Activated CD8-positive, alpha-beta memory T cell treated with anti-CD3 and anti-CD28 coated beads, Interleukin-2, amount 10 ng/mL, durations not matched to agents 7 days and 5 days (primary cell): ENCODE data around the gene LRRC38. TPM values are rescaled to one million over a fixed set of nuclear protein-coding genes. Genes with fewer than 3 reads are reported as not detected.
"Not testable (repeated sequence)": the region's sequence is repeated elsewhere in the genome, so short reads cannot be mapped to it uniquely, and the experiment has no call there.

ENCODE experiments used
- ATAC-seq: fragments of 150-1000 bp; cut with Tn5 transposase; one replicate; pipeline ENCODE4 v1.10.0; 2021; ENCODE audit warnings: moderate library complexity
- CTCF ChIA-PET: fragments of 350-600 bp; sonication (Branson Sonifier 250); formaldehyde crosslinking; loops from one replicate; lab custom pipeline; 2021; ENCODE audit warnings: antibody characterized with exemption; lab: Charles Lee
- DNase-seq: peaks from one replicate; pipeline ENCODE4 v3.0.0-alpha.2; 2020
- H3K27ac Mint-ChIP-seq: one replicate; pipeline ENCODE4 v1.8.0; 2021; ENCODE audit warnings: mild to moderate bottlenecking, mixed read lengths
- H3K27me3 Mint-ChIP-seq: one replicate; pipeline ENCODE4 v1.8.0; 2021; ENCODE audit warnings: mixed read lengths
- H3K36me3 Mint-ChIP-seq: one replicate; pipeline ENCODE4 v1.8.0; 2021; ENCODE audit warnings: mild to moderate bottlenecking, mixed read lengths
- H3K4me1 Mint-ChIP-seq: one replicate; pipeline ENCODE4 v1.8.0; 2021; ENCODE audit warnings: mixed read lengths
- H3K4me3 Mint-ChIP-seq: one replicate; pipeline ENCODE4 v1.8.0; 2021; ENCODE audit warnings: mild to moderate bottlenecking, moderate library complexity, mixed read lengths
- H3K9me3 Mint-ChIP-seq: one replicate; pipeline ENCODE4 v1.8.0; 2022; ENCODE audit warnings: low read depth, mixed read lengths
- total RNA-seq, 2 experiments: library from RNA; stranded (reverse); gene quantifications; one replicate each; pipeline ENCODE4 v1.2.3, GENCODE V29; 2021

The LRRC38 gene
- total RNA-seq = not detected

- Mint-ChIP-seq H3K4me3 (no peak within 1 kb of the TSS), H3K27ac (no peak within 1 kb of the TSS), H3K9me3 (peaks cover under 1% of the 10 kb centered on the region), H3K4me1 (no peaks in the 10 kb centered on the region), H3K36me3 (no peaks in the 10 kb centered on the region), H3K27me3 (peaks cover 32% of the 10 kb centered on the region)
- no peak for DNase-seq
- no peak for ATAC-seq
- CTCF ChIA-PET = no interaction called here
Measured at GRCh38 chr1:13513895-13514546, at the start of gene LRRC38. Gene LRRC38, minus strand, starts transcription at chr1:13514003. Its CDS starts 410 bp downstream, at chr1:13513593.

GRCh38 chr1:13562981-13563380 is 49.2 kb upstream of the LRRC38 start:
- H3K4me1 Mint-ChIP-seq, H3K9me3 Mint-ChIP-seq, H3K4me3 Mint-ChIP-seq, H3K27ac Mint-ChIP-seq, CTCF ChIA-PET, ATAC-seq, H3K27me3 Mint-ChIP-seq, H3K36me3 Mint-ChIP-seq, DNase-seq: not testable (repeated sequence)

GRCh38 chr1:13560541-13560940 is 46.7 kb upstream of the LRRC38 start:
- Mint-ChIP-seq H3K27me3 (peaks cover 3% of the 10 kb centered on the region), H3K27ac (no peak overlapping the region), H3K4me1 (no peaks in the 10 kb centered on the region), H3K4me3 (no peak overlapping the region), H3K36me3 (no peaks in the 10 kb centered on the region), H3K9me3 (no peaks in the 10 kb centered on the region)
- no peak for DNase-seq
- no peak for ATAC-seq
- CTCF ChIA-PET = interaction anchor here (0.7 kb wide), 1 partner anchor 12 kb away, joined by 3 read pairs; no protein-coding TSS in a partner anchor

- no peak for ATAC-seq
- no peak overlapping the region for H3K27ac Mint-ChIP-seq
Measured at GRCh38 chr1:13556224-13556764, 42.5 kb upstream of the LRRC38 start.

GRCh38 chr1:13554798-13555197 is 41.0 kb upstream of the LRRC38 start:
- Mint-ChIP-seq H3K27ac (no peak overlapping the region), H3K4me1 (no peaks in the 10 kb centered on the region), H3K9me3 (no peaks in the 10 kb centered on the region), H3K4me3 (no peak overlapping the region), H3K36me3 (no peaks in the 10 kb centered on the region), H3K27me3 (peaks cover 6% of the 10 kb centered on the region)
- DNase-seq (no peak), ATAC-seq (no peak)
- CTCF ChIA-PET = no interaction called here

More at GRCh38 chr1:13556224-13556764, 42.5 kb upstream of the LRRC38 start:
- Mint-ChIP-seq H3K4me1 (no peaks in the 10 kb centered on the region), H3K9me3 (no peaks in the 10 kb centered on the region), H3K27me3 (peaks cover 3% of the 10 kb centered on the region), H3K4me3 (no peak overlapping the region), H3K36me3 (no peaks in the 10 kb centered on the region)
- no peak for DNase-seq
- CTCF ChIA-PET = interaction anchor here (1.1 kb wide), 1 partner anchor 24 kb away, joined by 3 read pairs; no protein-coding TSS in a partner anchor

- Mint-ChIP-seq H3K27me3 (peaks cover 3% of the 10 kb centered on the region), H3K36me3 (no peaks in the 10 kb centered on the region), H3K9me3 (no peaks in the 10 kb centered on the region), H3K4me3 (no peak overlapping the region), H3K4me1 (no peaks in the 10 kb centered on the region), H3K27ac (no peak overlapping the region)
- DNase-seq = no peak
- CTCF ChIA-PET = no interaction called here
- ATAC-seq = no peak
Measured at GRCh38 chr1:13550663-13551062, 36.9 kb upstream of the LRRC38 start.

GRCh38 chr1:13549521-13549920 is 35.7 kb upstream of the LRRC38 start:
- ATAC-seq (no peak), DNase-seq (no peak)
- H3K36me3 Mint-ChIP-seq = no peaks in the 10 kb centered on the region
- no peak overlapping the region for H3K27ac Mint-ChIP-seq
- H3K4me3 Mint-ChIP-seq = no peak overlapping the region
- peaks cover 3% of the 10 kb centered on the region for H3K27me3 Mint-ChIP-seq
- H3K9me3 Mint-ChIP-seq = no peaks in the 10 kb centered on the region
- CTCF ChIA-PET = no interaction called here
- no peaks in the 10 kb centered on the region for H3K4me1 Mint-ChIP-seq

GRCh38 chr1:13549021-13549420 is 35.2 kb upstream of the LRRC38 start:
- no peak for ATAC-seq
- H3K36me3 Mint-ChIP-seq = no peaks in the 10 kb centered on the region
- H3K4me3 Mint-ChIP-seq = no peak overlapping the region

GRCh38 chr1:13548281-13548680 is 34.5 kb upstream of the LRRC38 start:
- peaks cover 3% of the 10 kb centered on the region for H3K27me3 Mint-ChIP-seq
- CTCF ChIA-PET = no interaction called here
- ATAC-seq = no peak
- no peaks in the 10 kb centered on the region for H3K9me3 Mint-ChIP-seq
- DNase-seq = no peak
- no peaks in the 10 kb centered on the region for H3K4me1 Mint-ChIP-seq
- H3K27ac Mint-ChIP-seq = no peak overlapping the region
- H3K4me3 Mint-ChIP-seq = no peak overlapping the region
- no peaks in the 10 kb centered on the region for H3K36me3 Mint-ChIP-seq

More at GRCh38 chr1:13549021-13549420, 35.2 kb upstream of the LRRC38 start:
- no peaks in the 10 kb centered on the region for H3K9me3 Mint-ChIP-seq
- peaks cover 3% of the 10 kb centered on the region for H3K27me3 Mint-ChIP-seq
- CTCF ChIA-PET = interaction anchor here (0.5 kb wide), 1 partner anchor 12 kb away, joined by 3 read pairs; no protein-coding TSS in a partner anchor
- no peaks in the 10 kb centered on the region for H3K4me1 Mint-ChIP-seq
- DNase-seq = no peak
- no peak overlapping the region for H3K27ac Mint-ChIP-seq

GRCh38 chr1:13546791-13547190 is 33.0 kb upstream of the LRRC38 start:
- H3K36me3 Mint-ChIP-seq = no peaks in the 10 kb centered on the region
- H3K4me1 Mint-ChIP-seq = no peaks in the 10 kb centered on the region
- ATAC-seq (no peak), DNase-seq (no peak)
- H3K27me3 Mint-ChIP-seq = peaks cover 3% of the 10 kb centered on the region
- H3K9me3 Mint-ChIP-seq = no peaks in the 10 kb centered on the region
- CTCF ChIA-PET = no interaction called here
- H3K4me3 Mint-ChIP-seq = no peak overlapping the region
- no peak overlapping the region for H3K27ac Mint-ChIP-seq

GRCh38 chr1:13544221-13544556 is 30.4 kb upstream of the LRRC38 start:
- ATAC-seq = no peak
- H3K36me3 Mint-ChIP-seq = no peaks in the 10 kb centered on the region
- no peak overlapping the region for H3K27ac Mint-ChIP-seq
- CTCF ChIA-PET = no interaction called here
- no peaks in the 10 kb centered on the region for H3K27me3 Mint-ChIP-seq
- no peak for DNase-seq
- H3K4me3 Mint-ChIP-seq = no peak overlapping the region
- no peaks in the 10 kb centered on the region for H3K4me1 Mint-ChIP-seq
- no peaks in the 10 kb centered on the region for H3K9me3 Mint-ChIP-seq

- no peak overlapping the region for H3K4me3 Mint-ChIP-seq
- H3K9me3 Mint-ChIP-seq = no peaks in the 10 kb centered on the region
- ATAC-seq = no peak
- H3K27ac Mint-ChIP-seq = no peak overlapping the region
- no peaks in the 10 kb centered on the region for H3K27me3 Mint-ChIP-seq
- no peak for DNase-seq
- no peaks in the 10 kb centered on the region for H3K4me1 Mint-ChIP-seq
- CTCF ChIA-PET = no interaction called here
- no peaks in the 10 kb centered on the region for H3K36me3 Mint-ChIP-seq
Measured at GRCh38 chr1:13543451-13544220, 29.8 kb upstream of the LRRC38 start.

- Mint-ChIP-seq H3K27ac (no peak overlapping the region), H3K4me3 (no peak overlapping the region), H3K36me3 (no peaks in the 10 kb centered on the region), H3K27me3 (no peaks in the 10 kb centered on the region), H3K4me1 (no peaks in the 10 kb centered on the region), H3K9me3 (no peaks in the 10 kb centered on the region)
- no peak for ATAC-seq
- no peak for DNase-seq
- CTCF ChIA-PET = no interaction called here
Measured at GRCh38 chr1:13541435-13542215, 27.8 kb upstream of the LRRC38 start.
